Posterior vena cava (tissue), 2 donors: ENCODE measurements around the gene DAB2IP. TPM values are rescaled to one million over a fixed set of nuclear protein-coding genes. Genes with fewer than 3 reads are reported as not detected.
"Not testable (repeated sequence)": the region's sequence is repeated elsewhere in the genome, so short reads cannot be mapped to it uniquely, and the experiment has no call there.

Experiments used
- DNase-seq: peaks from one replicate; pipeline ENCODE4 v3.0.0-alpha.2; 2020; ENCODE audit warnings: low spot score
- intact Hi-C, 2 donors: fragments of 100-400 bp; cut with DNase I; formaldehyde crosslinking; loops; one replicate each; pipeline versions ENCODE4 v1.14.1 to v1.14.2; 2022 to 2023
- total RNA-seq, 2 donors: library from RNA; stranded (reverse); fragmentation: NEBNext Ultra II Directional; extraction: Animal tissue kit (Norgen Biotek cat#: 25700); gene quantifications; one replicate each; pipeline ENCODE4 v1.2.1, GENCODE V29; 2021
- donor health status: DM: yes; HTN: yes; CAD: no.
- donor health status: DM: yes; HTN: yes; CAD: no.

DAB2IP gene
- total RNA-seq, 2 donors from 2014 or later = 68.1 to 83.8 TPM

DNA sequence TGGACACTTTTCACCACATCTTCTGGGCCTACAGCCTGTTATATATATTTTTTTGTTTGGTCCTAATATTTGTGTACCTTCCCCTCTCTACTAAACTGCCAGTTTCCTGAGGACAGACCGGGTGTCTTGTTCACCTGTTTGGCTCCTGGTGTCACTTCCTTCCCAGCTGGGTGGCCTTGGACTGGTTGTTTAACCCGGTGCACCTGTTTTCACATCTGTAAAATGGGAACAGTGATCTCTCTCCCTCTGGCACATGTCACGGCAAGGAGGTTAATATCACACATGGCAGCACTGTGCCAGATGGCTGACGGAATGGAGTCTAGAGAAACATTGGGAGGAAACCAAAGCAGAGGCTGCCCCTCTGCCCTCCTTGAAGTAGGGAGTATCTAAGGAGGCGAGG, 79.7 kb downstream of the DAB2IP start:
- DNase-seq = no peak
- intact Hi-C loops = no loop called here

DNA sequence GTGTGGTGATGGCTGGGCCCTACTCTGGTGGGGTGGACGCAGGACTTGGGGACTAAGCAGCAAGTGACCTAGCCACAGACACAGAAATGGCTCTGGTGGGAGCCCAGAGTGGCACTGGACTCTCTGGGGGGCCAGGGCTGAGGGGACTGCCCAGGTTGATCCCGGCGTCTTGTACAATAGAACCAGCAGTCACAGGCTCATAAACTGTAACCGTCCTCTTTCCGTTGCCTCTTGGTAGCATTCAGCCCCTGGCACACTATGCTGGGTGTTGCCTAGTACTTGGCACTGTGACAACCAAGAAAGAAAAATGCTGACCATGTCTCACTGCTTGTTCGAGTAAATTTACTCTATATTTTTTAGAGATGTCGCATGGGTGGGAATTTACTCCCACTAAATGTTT, 80.5 kb downstream of the DAB2IP start:
- DNase-seq = no peak
- intact Hi-C loops = no loop called here

DNA sequence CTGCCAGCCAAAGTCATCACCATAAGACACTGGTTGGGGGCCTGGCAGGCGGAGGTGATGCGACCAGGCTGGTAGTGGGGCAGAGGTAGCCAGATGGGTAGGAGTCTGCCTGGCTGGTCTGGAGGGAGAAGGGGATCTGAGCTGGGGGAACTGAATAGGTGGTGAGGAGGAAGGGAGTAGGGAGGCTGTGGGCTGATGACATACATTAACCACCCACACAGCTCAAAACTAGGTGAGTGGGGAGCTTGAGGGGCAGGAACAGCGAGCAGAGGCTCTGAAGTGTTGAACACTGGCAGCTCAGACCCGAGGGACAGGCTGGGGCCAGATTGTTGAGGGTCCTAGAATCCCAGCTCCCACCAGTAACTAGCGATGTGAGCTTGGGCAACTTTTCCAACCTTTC, 81.0 kb downstream of the DAB2IP start:
- no peak for DNase-seq
- intact Hi-C loops = no loop called here

DNA sequence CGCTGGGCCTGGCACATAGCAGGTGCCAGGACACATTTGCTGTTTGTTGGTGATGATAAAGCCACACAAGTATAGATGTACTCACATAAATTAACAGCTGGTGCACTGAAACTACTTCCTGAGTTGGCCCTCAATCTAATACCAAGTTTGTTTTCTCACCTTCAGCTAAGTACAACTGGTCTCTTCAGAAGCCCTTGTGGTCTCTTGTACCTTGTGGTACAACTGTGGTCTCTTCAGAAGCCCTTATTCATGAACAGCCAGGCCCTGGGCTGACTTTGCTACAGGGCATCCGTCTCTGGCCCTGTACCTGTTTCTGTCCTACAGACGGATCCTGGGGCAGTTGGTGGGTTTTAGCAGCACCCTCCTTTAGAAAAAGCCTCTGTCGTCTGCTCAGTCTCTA, 81.5 kb downstream of the DAB2IP start:
- intact Hi-C loops = no loop called here

DNA sequence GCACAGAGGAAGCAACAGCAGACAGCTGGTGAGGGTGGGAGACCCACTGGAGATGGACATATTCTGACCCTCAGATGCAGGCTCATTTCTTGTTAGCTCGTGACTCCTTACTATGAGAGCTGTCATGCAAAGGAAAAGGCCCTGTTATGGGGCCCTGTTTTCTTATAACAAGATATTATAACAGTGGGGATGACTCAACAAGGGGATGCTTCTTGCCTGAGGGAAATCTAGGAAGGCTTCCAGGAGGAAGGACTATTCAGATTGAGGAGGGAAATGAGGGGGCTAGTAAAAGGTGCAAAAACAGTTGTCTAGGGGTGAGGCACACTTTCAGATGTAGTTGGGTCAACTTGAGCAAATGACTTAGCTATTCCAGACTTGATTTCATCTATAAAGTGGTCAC, 83.0 kb downstream of the DAB2IP start:
- no peak for DNase-seq
- intact Hi-C loops = no loop called here

More for the DNA sequence above, 81.5 kb downstream of the DAB2IP start:
- no peak for DNase-seq

DNA sequence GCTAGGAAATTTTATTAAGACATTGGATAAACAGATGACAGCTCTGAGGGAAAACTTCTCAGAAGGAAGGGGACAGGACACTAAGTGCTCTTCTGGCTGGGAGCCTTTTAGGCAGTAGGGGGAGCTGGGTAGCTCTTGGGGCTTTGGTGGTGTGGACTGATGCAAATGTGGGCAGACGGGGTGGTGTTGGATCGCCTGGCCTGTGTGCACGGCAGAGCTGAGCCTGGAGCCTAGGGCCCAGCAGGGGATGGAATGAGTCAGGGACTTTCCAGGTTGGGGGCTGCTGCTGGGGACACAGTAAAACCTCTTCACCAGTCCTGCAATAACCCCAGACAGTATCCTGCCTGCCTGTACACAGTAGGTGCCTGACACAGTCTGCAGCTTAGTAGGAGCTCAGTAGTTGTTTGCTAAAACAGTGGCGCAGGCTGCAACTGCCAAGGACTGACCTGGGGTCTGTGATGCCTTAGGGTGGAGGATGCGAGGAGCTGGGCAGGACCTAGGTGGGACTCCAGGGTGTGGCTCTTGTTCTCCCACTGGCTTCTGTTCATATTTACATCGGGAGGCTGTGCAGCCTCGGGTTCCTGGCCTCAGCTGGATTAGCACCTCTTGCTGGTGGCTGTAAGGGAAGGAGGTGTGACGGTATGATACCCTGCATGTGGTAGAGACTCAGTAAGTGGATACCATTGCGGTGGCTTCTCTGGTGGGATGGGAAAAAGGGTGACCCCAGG, 83.8 kb downstream of the DAB2IP start:
- intact Hi-C loops = loop anchor here in 1 of 2 donors (5.0 kb wide), 1 partner anchor 188 kb away; no protein-coding TSS in a partner anchor
- no peak for DNase-seq

DNA sequence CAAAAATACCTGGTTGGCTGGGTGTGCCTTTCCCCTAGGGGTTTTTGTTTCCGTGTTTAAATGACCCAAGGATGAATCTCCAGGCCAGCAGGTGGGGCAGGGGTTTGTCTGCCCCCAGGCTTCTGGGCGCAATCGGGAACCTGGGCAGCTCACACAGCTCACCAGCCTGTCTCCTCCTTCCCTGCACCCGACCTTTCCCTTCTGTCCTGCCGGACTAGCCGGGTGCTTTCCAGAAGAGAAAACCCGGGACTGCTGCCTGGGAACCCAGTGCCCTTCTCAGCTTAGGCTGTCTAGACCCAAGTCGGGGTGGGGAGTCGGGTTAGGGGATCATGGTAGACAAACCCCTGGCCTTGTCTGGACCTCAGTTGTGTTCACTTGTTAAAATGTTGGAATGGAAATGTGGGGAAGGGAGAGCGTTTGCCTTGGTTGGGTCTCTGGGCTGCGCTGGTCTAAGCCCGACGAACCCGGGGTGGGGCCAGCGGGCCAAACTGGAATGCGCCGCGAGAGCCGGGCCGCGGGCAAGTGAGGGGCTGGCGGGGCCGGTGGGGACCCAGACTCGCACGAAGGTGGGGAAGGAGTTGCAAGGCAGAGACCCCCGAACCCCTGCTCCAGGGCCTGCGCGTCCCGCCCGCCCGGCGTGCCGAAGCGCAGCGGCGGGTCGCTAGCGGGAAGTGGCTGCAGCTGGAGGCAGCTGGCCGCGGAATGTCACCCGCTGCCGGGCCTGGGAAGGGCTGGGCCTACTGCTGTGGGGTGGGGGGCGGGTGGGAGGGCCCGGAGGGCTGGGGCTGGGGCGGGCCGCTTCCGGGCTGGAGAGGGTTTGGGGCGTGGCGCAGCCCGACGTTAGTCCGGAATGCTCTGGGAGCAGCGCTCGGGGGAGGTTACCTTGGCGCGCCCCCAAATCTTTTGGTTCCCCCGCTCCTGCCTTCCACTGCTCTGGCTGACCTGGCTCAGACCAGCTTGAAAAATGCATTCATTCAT, 84.6 kb downstream of the DAB2IP start:
- DNase-seq = peak; percentile 94
- intact Hi-C loops = loop anchor here in 1 of 2 donors (5.0 kb wide), 1 partner anchor 189 kb away; no protein-coding TSS in a partner anchor

DNA sequence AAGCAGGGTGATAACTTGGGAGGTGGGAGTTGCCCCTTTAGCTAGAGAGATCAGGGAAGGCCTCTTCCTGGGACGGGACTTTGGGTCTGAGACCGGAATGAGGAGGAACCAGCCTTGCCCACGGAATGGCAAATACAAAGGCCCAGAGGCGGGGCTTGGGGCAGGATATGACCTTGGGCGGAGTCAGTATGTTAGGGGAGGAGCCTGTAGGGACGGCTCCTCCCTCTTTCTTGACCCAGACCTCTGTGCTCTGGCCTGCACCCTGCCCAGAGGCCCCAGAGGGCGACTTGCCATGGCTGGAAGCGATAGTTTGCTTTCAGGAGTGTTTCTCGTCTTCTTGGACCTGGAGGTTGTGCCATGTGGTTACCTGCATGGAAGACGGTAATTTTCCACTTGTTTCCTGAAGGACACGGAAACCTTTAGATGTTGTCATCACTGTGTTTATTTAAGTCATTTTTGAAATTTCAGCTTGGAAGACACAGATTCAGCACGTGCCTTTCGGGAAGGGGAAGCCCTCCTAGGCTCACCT, 85.6 kb downstream of the DAB2IP start:
- DNase-seq = no peak
- intact Hi-C loops = loop anchor here in 1 of 2 donors (5.0 kb wide), 1 partner anchor 190 kb away; no protein-coding TSS in a partner anchor

DNA sequence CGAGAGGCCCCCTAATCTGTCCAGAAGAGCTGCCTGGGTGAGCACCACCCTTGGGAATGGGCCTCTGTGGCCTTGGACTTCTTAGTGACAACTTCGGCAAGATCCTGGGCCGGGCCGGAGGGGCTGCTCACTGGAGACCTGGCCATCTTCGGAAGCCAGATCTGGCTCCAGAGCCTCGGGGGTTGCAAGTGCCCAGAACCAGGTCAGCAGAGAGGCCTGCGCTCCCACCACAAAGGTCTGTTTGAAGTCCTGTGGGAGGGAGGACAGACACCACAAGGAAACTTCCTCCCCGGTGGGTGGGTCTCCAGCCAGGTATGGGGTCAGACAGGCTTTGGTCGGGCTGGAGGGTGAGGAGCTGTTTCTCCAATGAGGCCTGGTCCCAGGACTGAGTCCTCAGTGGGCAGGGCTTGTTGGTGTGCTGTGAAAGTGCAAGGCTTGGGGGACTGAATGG, 86.1 kb downstream of the DAB2IP start:
- DNase-seq = no peak
- intact Hi-C loops = loop anchor here in 1 of 2 donors (5.0 kb wide), 1 partner anchor 190 kb away; no protein-coding TSS in a partner anchor

DNA sequence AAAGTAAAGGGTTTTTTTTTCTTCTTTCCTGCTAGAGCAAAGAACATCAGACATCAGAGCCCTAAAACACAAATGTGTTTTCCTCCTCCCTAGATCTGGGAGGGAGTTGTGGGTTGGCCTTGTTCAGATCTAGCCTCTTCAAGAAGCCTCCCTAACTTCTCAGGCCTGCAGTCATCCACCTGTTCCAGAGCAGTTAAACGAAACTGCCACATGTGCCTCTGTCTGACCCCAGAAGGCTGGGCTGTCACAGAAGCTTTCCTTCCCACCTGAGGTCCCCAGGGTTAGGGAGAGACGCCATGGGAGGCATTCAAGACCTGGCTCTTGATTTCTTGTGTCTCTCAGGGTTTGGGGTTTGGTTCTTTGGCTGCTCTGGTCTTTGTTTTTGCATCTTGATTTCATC, 87.0 kb downstream of the DAB2IP start:
- intact Hi-C loops = loop anchor here in 1 of 2 donors (5.0 kb wide), 1 partner anchor 191 kb away; no protein-coding TSS in a partner anchor
- no peak for DNase-seq

DNA sequence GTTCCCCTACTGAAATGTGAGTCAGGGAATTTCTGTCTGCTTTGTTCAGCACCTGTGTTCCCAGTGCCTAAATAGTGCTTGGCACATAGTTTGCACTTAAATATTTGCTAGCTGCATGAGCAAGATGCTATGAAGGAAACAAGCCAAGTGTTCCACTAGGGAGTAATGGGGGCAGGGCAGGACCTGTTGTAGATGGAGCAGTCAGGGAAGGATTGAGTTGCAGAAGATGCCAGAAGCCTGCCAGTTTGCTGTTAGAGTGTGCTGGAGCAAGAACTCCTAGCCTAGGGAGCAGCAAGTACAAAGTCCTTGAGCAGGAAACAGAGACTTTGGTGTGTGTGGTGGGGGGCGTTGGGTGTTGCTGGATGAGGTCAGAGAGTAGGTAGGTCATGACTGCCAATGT, 87.5 kb downstream of the DAB2IP start:
- intact Hi-C loops = loop anchor here in 1 of 2 donors (5.0 kb wide), 1 partner anchor 192 kb away; no protein-coding TSS in a partner anchor

DNA sequence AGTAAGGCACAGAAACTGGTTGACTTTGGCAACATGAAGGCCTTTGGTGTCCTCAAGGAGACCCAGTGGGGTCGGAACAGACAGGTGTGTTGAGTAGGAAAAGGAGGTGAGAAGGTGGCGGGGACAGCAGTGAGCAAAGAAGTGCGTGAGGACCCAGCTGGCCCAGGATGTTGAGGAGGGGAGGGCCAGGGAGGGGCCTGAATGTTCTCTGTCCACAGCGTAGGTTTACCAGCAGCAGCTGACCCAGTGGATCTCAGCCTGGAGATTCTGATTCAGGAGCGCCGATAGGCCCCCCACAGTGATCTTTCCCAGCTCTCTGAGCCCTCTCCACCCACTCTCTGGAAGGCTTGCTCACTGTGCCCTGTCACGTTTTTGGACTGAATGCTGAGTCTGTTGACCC, 88.5 kb downstream of the DAB2IP start:
- no peak for DNase-seq
- intact Hi-C loops = loop anchor here in 1 of 2 donors (5.0 kb wide), 1 partner anchor 193 kb away; no protein-coding TSS in a partner anchor

More for the DNA sequence above, 87.5 kb downstream of the DAB2IP start:
- no peak for DNase-seq

DNA sequence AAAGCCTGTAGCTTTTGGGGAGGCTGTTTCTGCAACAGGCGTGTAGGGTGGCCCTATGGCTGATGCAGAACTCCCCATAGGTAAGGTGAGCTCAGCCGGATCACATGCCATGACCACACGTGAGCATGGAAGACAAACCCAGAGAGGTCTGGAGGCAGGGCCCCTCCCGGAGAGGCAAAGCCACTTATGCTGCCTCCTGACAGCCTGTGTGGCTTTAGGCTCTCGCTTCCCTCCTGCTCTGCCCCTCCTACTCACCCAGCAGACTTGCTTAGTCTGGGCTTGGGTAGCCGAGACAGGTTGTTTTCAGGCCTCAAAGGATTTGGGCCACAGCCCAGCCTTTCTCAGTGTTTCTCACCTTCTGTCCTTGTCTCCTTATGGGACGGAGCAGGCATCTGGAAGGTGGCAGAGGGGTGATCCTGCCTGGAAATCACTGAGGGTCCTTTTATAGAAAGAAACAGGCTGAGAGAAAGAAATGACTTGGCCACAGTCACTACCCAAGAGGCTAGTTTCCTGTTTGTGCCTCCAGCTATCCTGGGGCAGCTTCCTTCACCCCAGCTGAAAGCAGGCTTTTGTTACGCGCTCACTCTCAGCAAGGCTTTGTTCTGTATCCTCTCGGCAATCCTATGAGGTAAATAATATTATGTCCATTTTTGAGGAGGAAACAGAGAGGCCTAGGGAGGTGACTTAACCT, 89.9 kb downstream of the DAB2IP start:
- DNase-seq = no peak

DNA sequence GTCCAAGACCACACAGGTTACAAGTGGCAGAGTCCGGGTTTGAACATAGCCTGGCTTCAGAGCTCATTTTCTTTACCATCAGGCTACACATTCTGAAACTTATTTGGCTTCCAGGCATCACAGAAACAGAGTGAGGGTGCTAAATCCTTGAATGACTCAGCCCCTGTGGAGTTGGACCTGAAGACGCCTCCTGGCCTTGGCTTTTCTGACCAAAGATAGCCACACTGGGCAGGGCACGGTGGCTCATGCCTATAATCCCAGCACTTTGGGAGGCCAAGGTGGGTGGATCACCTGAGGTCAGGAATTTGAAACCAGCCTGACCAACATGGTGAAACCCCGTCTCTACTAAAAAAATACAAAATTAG, 90.5 kb downstream of the DAB2IP start:
- DNase-seq, intact Hi-C loops: not testable (repeated sequence)

More for the DNA sequence above, 89.9 kb downstream of the DAB2IP start:
- intact Hi-C loops = no loop called here

DNA sequence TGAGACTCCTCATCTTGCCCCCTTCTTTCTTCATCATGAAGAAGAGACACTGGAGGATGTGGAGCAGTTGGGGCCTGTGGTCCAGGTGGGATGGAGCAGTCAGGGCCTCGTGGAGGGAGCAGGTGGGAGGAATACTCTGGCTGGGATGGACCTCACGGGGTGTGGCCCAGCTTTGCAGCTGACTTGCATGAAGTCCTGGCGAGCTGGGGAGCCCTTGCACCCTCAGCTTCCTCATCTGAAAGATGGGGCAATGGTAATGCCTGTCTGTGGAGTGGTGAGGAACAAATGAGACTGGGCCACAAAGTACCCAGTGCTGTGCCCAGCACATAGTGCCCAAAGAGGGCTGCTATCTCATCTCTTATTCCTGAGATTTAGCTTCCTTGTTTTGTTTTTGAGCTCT, 91.5 kb downstream of the DAB2IP start:
- intact Hi-C loops = no loop called here
- no peak for DNase-seq

DNA sequence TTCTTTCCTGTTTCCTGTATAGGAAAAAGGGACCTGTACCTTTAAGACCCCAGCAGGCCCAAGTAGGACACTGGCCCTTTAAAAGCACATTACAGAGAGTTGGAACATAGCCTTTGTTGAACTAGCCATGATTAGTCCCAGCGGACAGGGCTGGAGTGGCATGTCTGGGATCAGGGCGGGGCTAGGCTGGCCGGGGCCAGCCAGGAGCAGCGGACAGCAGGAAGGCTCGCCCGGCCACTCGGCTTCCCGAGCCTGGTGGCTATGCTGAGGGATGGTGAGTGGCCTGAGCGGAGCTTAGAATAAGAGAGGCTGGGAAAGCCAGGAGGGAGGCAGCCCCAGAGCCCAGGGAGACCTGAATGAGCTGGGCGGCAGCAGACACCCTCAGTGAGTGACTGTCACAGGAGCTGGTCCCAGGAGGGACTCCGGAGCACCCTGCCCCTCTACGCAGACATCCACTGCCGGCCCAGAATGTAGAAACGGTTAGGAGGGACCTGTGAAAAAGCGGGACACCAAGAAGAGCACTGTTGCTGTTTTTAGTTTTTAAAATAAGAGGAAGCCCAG, 92.1 kb downstream of the DAB2IP start:
- DNase-seq = peak; percentile 94
- intact Hi-C loops = no loop called here

DNA sequence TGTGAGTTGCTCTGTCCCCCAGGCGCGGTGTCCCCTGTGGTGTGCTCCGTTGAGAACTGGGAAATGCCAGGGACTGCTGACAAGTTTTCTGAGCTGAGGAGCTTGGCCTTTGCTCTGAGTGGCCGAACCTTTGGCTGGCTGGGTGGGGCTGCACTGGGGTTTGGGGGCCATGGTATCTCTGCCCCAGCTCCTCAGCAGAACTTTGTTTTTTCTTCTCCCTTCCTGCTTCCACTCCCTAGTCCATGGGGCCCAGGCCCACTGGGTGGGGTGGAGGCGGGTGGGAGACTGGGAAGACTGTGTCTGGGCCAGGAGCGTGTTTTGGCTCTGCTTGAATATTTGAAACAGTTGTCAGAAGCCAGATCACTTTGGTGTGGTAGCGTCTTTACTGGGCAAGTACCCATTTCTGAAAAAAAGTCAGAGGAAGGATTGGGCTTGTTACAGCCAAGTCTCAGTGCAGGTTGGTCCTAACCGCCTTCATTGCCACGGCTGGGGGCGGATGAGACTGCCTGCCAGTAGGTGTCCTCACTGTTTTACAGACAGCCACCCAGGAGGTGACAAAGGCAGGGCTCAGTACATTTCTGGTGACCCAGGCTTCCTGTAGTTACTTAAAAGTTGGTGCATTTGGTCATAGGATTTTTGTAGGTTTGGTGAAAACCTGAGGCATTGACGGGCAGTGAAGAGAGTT, 92.7 kb downstream of the DAB2IP start:
- no peak for DNase-seq
- intact Hi-C loops = no loop called here
